ENCODE data around the gene B4GALNT3. TPM values are rescaled to one million over a fixed set of nuclear protein-coding genes. Genes with fewer than 3 reads are reported as not detected.

The B4GALNT3 gene
- total and polyA plus RNA-seq, 4 donors = 1.7 to 36.1 (median 13.0) TPM

- H3K36me3 ChIP-seq (ENCODE audit: control insufficient read depth in 4 of 4, insufficient read depth in 4 of 4, low read length in 4 of 4) = no peaks in the 10 kb centered on the region
- 80 to 88% methylated on average over 7 of the region's 7 CpGs for WGBS, 2 donors
- no peak for ATAC-seq (ENCODE audit: insufficient read depth, low FRiP score)
- peaks cover 6 to 17% (median 12%) of the 10 kb centered on the region in 5 donors for H3K4me1 ChIP-seq (ENCODE audit: control insufficient read depth in 5 of 5, insufficient read depth in 5 of 5, low read length in 5 of 5)
- H3K4me3 ChIP-seq = no peak overlapping the region
- H3K9ac ChIP-seq (ENCODE audit: insufficient read depth in 1 of 2, low read length in 2 of 2) = no peak overlapping the region
- peak overlapping the region in 1 of 2 donors; percentile 36 for H3K27ac ChIP-seq (ENCODE audit: low read depth in 1 of 2, low read length in 1 of 2)
- DNase-seq = no peak
- H3K27me3 ChIP-seq (ENCODE audit: control insufficient read depth in 3 of 3, insufficient read depth in 3 of 3, low read length in 2 of 3) = no peaks in the 10 kb centered on the region
- no peaks in the 10 kb centered on the region for H3K9me3 ChIP-seq (ENCODE audit: control insufficient read depth in 4 of 4, insufficient read depth in 3 of 4, low read length in 3 of 4)
- TF ChIP-seq, protein P1, sequence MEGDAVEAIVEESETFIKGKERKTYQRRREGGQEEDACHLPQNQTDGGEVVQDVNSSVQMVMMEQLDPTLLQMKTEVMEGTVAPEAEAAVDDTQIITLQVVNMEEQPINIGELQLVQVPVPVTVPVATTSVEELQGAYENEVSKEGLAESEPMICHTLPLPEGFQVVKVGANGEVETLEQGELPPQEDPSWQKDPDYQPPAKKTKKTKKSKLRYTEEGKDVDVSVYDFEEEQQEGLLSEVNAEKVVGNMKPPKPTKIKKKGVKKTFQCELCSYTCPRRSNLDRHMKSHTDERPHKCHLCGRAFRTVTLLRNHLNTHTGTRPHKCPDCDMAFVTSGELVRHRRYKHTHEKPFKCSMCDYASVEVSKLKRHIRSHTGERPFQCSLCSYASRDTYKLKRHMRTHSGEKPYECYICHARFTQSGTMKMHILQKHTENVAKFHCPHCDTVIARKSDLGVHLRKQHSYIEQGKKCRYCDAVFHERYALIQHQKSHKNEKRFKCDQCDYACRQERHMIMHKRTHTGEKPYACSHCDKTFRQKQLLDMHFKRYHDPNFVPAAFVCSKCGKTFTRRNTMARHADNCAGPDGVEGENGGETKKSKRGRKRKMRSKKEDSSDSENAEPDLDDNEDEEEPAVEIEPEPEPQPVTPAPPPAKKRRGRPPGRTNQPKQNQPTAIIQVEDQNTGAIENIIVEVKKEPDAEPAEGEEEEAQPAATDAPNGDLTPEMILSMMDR (IDR thresholded peaks at IDR 0.05; ENCODE audit: control extremely low read depth, extremely low read depth) = no peak
Measured at GRCh38 chr12:604956-605355, 145.2 kb downstream of the B4GALNT3 start.

GRCh38 chr12:607541-608001 is 147.8 kb downstream of the B4GALNT3 start:
- H3K9me3 ChIP-seq (ENCODE audit: control insufficient read depth in 4 of 4, insufficient read depth in 3 of 4, low read length in 3 of 4) = no peaks in the 10 kb centered on the region
- 13 to 17% methylated on average over 5 of the region's 5 CpGs for WGBS, 2 donors
- peaks cover 6 to 20% (median 15%) of the 10 kb centered on the region in 5 donors for H3K4me1 ChIP-seq (ENCODE audit: control insufficient read depth in 5 of 5, insufficient read depth in 5 of 5, low read length in 5 of 5)
- H3K27me3 ChIP-seq (ENCODE audit: control insufficient read depth in 3 of 3, insufficient read depth in 3 of 3, low read length in 2 of 3) = no peaks in the 10 kb centered on the region
- ATAC-seq (ENCODE audit: insufficient read depth, low FRiP score) = peak; percentile 59
- peak overlapping the region; percentile 26 to 52 for H3K27ac ChIP-seq (ENCODE audit: low read depth in 1 of 2, low read length in 1 of 2)
- no peak overlapping the region for H3K9ac ChIP-seq (ENCODE audit: insufficient read depth in 1 of 2, low read length in 2 of 2)
- H3K36me3 ChIP-seq (ENCODE audit: control insufficient read depth in 4 of 4, insufficient read depth in 4 of 4, low read length in 4 of 4) = no peaks in the 10 kb centered on the region
- no peak overlapping the region for H3K4me3 ChIP-seq
- TF ChIP-seq, protein P1 (IDR thresholded peaks at IDR 0.05; ENCODE audit: control extremely low read depth, extremely low read depth) = no peak
- peak; percentile 85 to 95 (median 92) for DNase-seq

DNA sequence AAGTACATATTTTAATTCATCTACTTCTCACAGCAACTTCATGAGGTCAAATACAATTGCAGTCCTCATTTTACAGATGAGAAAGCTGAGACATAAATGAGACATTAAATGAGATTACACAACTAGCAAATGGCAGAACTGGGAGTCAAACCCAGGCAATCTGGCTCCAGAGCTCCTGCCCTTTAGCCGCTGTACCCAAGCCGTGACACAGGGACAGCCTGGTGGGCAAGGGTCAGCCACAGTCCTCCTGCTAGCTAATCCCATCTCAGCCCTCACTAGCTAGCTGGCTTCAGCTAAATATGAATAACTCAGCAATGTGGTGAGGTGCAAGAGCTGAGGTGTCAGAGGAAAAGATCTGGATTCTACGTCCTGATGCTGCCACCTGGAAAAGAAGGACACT is 148.7 kb downstream of the B4GALNT3 start:
- no peaks in the 10 kb centered on the region for H3K36me3 ChIP-seq (ENCODE audit: control insufficient read depth in 4 of 4, insufficient read depth in 4 of 4, low read length in 4 of 4)
- H3K27me3 ChIP-seq (ENCODE audit: control insufficient read depth in 3 of 3, insufficient read depth in 3 of 3, low read length in 2 of 3) = no peaks in the 10 kb centered on the region
- DNase-seq (no peak), ATAC-seq (ENCODE audit: insufficient read depth, low FRiP score) (no peak)
- H3K4me1 ChIP-seq (ENCODE audit: control insufficient read depth in 5 of 5, insufficient read depth in 5 of 5, low read length in 5 of 5) = peaks cover 6 to 20% (median 15%) of the 10 kb centered on the region in 5 donors
- no peak overlapping the region for H3K4me3 ChIP-seq
- peak overlapping the region in 1 of 2 donors; percentile 13 for H3K9ac ChIP-seq (ENCODE audit: insufficient read depth in 1 of 2, low read length in 2 of 2)
- H3K9me3 ChIP-seq (ENCODE audit: control insufficient read depth in 4 of 4, insufficient read depth in 3 of 4, low read length in 3 of 4) = no peaks in the 10 kb centered on the region
- peak overlapping the region in 1 of 2 donors; percentile 43 for H3K27ac ChIP-seq (ENCODE audit: low read depth in 1 of 2, low read length in 1 of 2)
- TF ChIP-seq, protein P1 (IDR thresholded peaks at IDR 0.05; ENCODE audit: control extremely low read depth, extremely low read depth) = no peak
- WGBS, 2 donors = 87 to 96% methylated on average over 3 of the region's 3 CpGs

DNA sequence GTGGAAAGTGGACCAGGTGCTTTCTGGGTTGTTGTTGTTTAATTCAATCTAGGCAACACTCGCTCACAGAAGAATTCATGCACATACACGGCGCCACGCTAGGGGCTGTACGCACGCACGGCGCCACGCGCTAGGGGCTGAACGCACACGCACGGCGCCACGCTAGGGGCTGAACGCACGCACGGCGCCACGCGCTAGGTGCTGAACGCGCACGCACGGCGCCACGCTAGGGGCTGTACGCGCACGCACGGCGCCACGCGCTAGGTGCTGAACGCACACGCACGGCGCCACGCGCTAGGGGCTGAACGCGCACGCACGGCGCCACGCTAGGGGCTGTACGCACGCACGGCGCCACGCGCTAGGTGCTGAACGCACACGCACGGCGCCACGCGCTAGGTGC is 149.2 kb downstream of the B4GALNT3 start:
- Histone ChIP-seq H3K27me3 (ENCODE audit: control insufficient read depth in 3 of 3, insufficient read depth in 3 of 3, low read length in 2 of 3) (no peaks in the 10 kb centered on the region), H3K4me1 (ENCODE audit: control insufficient read depth in 5 of 5, insufficient read depth in 5 of 5, low read length in 5 of 5) (peaks cover 6 to 20% (median 15%) of the 10 kb centered on the region in 5 donors), H3K27ac (ENCODE audit: low read depth in 1 of 2, low read length in 1 of 2) (no peak overlapping the region), H3K36me3 (ENCODE audit: control insufficient read depth in 4 of 4, insufficient read depth in 4 of 4, low read length in 4 of 4) (no peaks in the 10 kb centered on the region), H3K9ac (ENCODE audit: insufficient read depth in 1 of 2, low read length in 2 of 2) (no peak overlapping the region), H3K9me3 (ENCODE audit: control insufficient read depth in 4 of 4, insufficient read depth in 3 of 4, low read length in 3 of 4) (no peaks in the 10 kb centered on the region), H3K4me3 (no peak overlapping the region)
- ATAC-seq (ENCODE audit: insufficient read depth, low FRiP score) = no peak
- DNase-seq = no peak
- TF ChIP-seq, protein P1 (IDR thresholded peaks at IDR 0.05; ENCODE audit: control extremely low read depth, extremely low read depth) = no peak
- WGBS, 2 donors = 95 to 99% methylated on average over 58 of the region's 58 CpGs

All from lung (tissue), 12 donors.